ENCODE results near the gene INMT.

DNA sequence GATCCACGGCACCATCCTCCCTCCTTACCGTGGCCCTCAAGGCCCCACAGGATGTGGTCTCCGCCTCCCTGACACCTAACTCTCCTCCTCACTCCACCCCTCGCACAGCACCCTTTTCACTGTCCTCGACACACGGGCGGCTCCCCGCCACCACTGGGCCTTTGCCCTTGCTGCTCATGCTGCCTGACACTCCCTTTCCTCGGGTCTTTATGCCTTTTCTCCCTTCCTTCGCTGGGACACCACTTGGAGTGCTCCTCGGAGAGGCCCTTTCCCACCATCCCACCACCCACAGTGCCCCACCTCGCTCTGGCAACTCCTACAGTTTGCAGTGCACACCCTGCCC, 7.9 kb upstream of the INMT start:
- TF ChIP-seq CTCF (IDR thresholded peaks at IDR 0.05 in 8 of 11, conservative IDR thresholded peaks at IDR 0.05 in 3 of 11) (no peak), POLR2AphosphoS5 (IDR thresholded peaks at IDR 0.05) (no peak)
